HL-60 (cell line): ENCODE measurements around the gene HMCN1.

ENCODE experiments used
- CTCF ChIP-seq: IDR thresholded peaks from one replicate; pipeline ENCODE4 v1.5.1; 2011; ENCODE audit warnings: low read length, control low read depth, inconsistent platforms; ENCODE audit not compliant: insufficient read depth
- POLR2AphosphoS5 ChIP-seq: IDR thresholded peaks from 2 replicates; pipeline ENCODE4 v1.6.1; 2012; ENCODE audit warnings: low read depth

DNA sequence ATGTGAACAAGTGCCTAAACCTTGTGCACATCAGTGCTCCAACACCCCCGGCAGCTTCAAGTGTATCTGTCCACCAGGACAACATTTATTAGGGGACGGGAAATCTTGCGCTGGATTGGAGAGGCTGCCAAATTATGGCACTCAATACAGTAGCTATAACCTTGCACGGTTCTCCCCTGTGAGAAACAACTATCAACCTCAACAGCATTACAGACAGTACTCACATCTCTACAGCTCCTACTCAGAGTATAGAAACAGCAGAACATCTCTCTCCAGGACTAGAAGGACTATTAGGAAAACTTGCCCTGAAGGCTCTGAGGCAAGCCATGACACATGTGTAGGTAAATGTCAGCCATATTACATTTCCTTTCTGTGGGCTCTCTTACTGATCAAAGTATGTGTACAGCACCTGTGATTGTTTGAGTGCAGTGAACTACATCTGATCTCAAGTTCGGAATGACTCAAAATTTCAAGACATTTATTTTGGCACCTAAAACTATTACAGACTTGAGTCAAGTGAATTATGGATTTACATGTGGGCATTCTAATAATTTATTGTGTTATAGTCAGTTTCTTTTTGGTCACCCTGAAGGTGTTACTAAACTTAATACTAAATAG, 444.3 kb downstream of the HMCN1 start:
- TF ChIP-seq CTCF, result no peak
- TF ChIP-seq POLR2AphosphoS5, result no peak
